NCI-H82 treated with DMSO at 0.1 percent for 48 hours (cell line): ENCODE measurements around the gene RSRC1.
A peak's percentile ranks its signal among the peaks of the same experiment; 100 is the strongest.
"Not testable (repeated sequence)": the region's sequence is repeated elsewhere in the genome, so short reads cannot be mapped to it uniquely, and the experiment has no call there.

Experiments
- DNase-seq: peaks from one replicate; lab custom pipeline; 2025; ENCODE audit not compliant: unreplicated experiment; lab: John Stamatoyannopoulos, UW

RSRC1 gene

DNA sequence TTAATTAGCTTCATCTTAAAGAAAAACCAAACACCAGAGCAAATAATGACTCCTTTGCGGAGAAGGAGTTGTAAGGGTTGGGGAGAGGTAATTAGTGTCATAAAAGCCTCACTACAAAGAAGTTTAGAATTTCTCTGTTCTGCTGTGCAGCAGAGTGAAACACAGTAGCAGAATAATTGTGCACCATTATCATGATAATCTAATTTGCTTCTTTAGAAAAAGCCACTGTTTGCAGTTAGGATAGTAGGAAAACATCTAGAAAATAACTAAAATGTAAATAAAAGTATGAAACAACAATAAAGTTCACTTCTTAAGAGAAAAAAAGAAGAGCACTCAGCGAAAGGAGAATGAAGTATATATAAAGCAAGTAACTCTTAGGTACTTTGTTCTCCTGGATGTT, 9.2 kb upstream of the RSRC1 start:
- no peak for DNase-seq

DNA sequence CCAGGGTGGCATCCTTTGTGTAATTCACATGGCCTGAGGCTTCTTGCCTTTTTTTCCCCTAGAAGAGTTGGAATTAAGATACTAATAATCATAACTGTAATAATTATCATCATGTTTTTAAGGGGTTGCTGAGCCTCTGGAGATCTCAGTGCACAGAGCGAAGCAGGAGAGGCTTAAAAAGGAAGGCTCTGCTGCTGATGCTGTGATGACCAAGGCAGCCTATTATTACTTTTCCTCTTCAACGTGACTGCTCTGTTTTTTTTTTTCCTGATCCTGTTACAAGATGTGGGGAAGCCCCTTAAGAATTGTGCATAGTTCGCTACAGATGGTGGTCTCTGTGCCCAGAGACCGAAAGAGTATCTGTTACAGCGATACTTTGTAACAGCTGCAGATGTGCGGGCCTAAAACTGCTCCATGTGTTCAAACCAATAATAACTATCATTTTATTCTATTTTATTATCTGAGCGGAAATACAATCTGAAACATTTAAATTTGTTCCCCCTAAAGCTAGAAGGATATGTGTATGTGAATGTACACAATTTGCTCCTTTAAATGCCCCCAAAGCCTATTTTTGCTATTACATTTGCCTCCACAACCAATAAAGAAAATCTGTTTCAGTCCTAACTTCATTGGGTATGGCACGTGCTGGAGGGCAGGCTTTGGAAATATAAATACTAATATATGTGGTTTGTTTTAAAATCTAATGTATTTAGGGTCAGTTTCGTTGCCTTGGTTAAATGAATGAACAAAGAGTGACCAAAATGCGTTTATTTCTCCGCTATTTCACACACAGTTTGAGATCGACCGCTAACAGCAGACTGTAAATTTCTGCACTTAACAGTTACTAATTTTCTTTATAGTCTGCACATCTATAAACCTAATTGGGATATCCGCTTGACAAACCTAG, 8.3 kb upstream of the RSRC1 start:
- DNase-seq = no peak

DNA sequence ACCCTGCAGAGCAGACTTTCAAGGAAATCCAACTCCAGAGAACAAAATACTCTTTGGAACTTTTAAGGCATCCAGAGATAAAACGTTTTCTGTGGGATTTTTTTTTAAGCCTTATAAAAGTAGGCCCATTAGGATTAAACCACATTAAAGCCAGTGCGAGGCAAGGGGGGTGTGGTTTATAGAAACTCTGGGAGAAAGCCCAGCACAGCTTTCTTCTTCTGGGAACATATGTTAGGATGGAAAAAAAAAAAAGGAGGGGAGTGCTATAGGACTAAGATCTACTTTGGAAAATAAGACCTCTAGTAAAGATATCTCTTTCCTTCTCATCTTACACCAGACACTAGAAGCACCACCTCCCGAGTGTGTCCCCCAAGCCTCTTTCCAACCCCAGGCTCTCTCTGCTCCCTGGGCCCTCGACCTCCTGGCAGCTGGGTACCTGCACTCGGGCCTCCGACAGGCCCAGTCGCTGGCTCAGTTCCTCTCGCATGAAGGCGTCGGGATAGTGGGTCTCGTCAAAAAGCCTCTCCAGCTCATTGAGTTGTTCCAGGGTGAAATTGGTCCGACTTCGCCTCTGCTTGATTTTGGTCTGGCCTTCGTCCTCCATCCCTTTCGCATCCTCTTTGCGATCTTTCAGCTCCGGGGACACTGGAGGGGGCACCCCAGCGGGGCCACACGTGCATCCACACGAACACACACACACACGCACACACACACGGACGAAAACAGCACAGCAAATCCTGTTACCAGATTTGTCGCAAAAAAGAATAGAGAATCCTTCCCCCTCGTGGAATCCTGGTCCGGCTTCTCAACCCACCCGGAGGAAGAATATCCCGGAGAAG, 7.4 kb upstream of the RSRC1 start:
- DNase-seq = peak; percentile 78

DNA sequence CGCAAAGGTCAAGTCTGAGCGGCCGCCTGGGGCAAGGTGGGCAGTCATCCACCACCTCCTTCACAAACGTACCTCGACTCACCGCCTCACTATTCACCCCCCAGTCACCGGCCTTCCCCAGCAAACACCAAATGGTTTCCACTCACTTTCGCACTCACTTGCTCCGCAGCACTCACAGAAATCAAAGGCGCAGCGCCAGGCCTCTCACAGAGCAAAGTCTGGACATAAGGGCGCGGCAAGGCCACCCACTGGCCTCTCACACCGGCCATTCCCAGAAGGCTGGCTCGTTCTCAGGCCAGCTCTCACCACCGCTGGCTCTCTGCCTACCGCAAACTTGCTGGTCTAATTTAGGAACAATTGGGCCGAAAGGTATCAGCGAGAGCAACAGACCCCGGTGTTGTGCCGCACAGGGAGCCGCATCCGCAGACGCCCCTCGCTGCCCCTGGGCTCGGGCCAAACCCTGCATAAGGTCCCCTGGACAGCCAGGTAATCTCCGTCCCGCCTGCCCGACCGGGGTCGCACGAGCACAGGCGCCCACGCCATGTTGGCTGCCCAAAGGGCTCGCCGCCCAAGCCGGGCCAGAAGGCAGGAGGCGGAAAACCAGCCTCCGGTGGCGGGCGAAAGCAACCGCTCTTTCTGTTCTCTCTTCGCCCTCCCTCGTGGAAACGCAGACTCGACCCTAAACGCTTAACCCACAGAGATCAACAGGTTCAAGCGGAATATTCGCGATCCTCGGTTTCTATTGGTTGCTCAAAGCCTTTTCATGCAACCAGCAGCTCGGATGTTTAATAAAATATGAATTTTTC, 6.6 kb upstream of the RSRC1 start:
- DNase-seq = no peak

DNA sequence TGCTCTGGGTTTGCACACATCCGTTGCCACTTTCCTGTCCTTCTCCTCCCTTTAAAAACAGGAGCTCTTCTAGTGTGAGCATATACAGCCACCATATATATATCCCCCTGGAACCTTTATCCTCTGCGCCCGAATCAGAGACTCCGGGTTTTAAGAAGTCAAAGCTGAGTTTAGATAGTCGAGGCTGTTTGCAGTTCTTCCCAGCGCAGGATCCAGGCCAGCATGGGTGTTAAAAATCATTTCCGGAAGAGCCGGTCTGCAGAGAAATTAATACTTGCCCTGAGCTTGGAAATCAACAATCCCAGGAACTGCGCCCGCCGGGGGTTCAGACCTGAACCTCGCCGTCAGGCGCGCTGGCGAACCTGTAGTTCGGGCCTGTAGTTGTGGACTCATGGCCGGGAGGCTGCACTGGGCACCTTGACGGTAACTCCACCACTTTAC, 6.0 kb upstream of the RSRC1 start:
- no peak for DNase-seq

DNA sequence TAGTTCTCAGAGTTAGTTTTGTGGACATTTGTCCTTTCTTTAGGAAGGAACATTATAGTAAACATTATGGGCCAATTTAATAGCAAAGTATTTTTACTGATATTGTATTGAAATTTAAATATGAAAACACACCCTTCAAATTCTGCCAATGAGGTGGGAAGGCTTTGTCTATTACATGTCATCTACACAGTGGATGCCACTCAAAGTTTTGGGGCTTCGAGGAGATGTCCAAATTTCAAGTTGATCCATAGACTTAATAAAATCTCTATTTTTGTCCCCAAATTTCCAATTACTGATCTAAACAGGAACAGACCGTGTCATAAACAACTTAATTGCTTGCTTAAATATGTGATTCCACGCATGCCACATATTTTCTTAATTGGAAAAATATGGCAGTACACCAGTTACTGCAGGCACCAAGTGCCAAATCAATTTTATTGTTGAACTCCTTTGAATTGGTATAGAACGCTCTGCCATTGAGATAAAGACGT, 5.4 kb upstream of the RSRC1 start:
- no peak for DNase-seq

DNA sequence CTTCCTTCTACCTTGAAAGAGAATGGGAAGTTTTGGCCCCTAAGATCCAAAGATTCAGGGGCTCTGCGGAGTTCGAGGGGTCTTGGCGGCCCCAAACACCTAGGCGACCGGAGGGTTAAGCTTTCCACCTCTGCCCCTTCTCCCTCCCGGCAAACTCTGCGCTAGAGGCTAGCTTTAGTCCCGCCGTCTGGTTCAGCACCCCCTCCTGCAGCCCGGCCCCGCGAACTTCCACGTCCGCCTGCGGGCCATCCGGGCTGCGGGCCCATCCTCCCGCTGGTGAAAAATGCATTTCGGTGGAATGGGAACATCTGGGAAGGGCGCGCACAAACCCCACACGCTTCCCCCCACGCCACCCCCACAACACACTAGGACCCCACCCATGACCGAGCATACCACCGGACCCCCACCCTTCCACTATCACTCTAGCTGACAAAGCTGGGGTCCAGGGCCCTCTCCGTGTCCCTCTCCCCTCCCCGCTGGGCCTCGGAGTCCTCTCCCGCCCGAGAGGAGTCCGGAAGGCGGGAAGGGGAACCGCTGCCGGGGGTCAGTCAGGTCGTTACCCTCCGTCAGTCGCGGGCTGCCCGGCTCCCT, 4.7 kb upstream of the RSRC1 start:
- DNase-seq = no peak

DNA sequence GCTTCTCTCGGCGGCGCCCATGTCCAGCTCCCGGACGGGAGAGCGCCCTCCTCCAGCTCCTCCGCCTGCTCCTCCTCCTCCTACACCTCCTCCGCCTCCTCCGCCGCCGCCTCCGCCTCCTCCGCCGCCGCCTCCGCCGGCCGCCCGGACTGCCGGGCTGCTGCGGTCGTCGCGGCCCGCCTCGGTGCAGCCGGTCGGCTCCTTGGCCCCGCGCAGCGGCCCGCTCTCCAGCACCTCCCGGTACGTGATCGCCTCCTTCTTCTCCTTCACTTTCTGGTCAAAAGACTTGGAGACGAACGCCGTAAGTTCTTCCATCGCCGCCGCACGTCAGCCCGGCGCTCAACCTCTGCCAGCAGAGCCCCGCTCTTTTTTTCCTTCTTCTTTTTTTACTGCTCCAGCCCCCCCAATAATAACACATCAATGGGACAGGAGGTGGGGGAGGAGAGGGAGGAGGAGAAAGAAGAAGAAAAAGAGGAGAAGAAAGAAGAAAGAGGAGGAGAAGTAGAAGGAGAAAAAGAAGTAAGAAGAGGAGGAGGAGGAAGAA, 4.1 kb upstream of the RSRC1 start:
- no peak for DNase-seq

DNA sequence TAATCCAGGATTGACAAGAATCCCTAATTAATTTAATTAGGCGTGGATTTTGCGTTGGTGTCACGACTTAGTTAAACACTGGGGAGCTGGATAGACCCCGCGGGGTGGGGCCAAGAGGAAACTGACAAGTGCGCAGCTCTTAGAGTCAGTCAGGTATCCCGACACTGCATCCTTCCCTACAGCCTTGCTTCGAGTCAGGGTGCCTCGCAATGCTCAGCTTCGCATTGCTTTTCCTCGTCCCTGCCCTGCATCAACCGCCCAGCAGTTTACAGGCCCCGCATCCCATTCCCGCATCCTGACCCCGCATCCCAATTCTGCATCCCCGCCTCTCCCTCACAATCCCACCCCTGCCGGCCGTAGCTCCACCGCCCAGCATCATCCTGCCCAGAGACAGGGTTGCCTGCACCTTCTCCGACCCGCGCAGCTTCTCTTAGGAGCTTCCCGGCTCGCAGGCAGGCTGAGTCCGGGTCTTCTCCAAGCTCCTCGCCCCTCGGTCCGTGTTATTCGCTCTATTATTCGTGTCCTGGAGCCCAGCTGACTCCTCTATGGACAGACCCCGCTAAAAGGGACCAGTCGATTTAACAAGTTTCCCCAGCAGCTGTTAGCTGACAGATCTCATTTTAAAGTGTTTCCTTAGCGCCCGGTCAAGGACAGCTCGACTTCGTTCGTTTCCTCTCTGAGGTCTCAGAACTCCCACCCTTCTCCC, 3.0 kb upstream of the RSRC1 start:
- DNase-seq = peak; percentile 62

DNA sequence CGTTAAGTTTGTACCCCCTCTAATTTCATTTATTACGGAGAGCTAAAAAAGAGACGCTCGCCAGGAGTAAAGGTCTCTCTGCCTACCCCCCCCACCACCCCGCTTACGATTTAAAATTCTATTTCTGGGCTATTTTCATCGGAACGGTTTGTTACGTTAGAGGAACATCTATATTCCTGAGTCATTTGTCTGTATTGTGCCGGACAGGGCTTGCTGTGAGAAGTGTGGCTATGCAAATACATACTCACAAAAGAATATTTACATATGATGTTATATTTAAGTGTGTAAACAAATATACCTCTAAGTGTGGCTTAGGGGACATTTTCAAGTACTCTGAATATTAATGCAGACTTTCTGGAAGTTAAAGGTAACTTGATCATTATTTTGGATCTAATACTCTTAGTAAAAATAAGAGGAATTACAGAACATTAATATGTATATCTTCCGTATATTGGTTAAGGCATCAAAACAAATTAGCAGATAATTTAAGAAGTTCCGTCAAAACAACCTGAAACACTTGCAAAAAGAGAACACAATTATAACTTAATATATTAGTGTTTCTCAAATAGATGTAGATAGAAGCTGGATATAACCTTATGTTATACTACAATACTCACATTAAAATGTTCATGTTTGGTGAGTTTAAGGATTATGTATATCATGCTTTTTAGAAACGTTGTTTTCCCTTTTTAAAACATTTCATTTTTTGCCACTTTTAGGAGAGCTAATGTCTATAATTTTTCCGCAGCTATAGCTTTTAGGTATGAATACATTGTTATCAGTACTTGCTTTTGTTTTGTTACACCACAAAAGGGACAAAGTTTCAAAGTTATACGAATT, 2.1 kb upstream of the RSRC1 start:
- DNase-seq = no peak

DNA sequence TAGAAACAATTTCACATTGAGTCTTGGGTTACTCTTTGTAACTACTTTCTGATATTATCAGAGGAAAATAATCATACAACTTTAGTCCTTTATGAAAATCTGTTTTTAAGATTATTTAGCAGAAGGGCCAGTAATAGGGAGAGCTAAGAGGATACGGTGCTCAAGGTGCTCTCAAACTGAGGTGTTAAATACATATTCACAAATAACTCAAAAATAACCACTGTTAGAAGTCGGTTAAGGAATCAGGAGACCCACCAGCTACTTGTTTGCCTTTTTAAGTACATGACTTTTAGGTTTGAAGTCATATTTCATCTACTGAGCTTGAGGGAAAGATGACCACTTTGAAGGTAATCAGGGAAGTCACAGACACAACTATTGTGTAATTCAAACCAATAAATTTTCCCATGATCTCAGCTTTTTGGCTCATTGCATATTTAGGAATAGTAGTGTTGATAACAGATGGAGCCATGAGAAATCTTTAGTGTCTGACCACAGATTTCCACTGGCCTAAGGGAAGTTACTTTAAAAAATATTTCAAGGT, 1.4 kb upstream of the RSRC1 start:
- DNase-seq = no peak

DNA sequence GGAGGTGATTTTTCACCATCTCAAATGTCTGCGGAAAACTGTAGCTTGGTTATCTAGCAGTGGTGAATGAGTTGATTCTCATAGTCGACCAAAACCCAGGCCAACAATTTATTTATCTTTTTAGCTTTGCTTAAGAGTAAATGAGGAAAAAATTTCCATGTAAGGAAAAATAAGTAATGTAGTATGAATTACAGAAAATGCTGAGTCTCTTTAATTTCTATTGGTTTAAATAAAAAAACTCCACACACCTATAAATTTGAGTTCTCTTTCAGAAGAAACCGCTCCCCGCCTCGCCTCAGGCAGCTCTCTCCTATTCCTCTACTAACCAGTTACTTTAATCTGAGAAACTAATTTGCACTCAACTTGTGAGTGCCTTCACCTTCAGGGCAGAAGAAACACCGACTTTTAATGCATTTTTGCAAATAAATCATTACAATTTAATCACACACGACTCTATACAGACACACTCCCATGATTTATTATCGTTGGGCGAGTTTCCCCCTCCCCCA, 540 bp upstream of the RSRC1 start:
- no peak for DNase-seq

DNA sequence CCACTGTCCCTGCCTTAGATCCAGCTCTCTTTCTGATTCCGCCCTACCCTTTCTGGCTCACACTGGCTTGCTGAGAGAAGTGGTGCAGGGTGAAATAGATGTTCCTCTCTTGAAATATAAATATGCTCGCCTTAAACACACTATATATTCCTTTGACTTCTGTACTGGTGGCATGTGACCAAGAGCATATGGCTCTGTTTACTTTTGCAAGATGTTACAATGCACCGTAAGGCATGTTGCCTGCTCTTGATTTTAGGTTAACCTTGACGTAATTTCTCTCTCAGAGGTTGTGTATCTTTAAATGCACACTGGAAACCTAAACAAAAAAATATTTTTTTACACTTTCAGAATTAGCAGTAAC, 749 bp downstream of the RSRC1 start:
- no peak for DNase-seq

DNA sequence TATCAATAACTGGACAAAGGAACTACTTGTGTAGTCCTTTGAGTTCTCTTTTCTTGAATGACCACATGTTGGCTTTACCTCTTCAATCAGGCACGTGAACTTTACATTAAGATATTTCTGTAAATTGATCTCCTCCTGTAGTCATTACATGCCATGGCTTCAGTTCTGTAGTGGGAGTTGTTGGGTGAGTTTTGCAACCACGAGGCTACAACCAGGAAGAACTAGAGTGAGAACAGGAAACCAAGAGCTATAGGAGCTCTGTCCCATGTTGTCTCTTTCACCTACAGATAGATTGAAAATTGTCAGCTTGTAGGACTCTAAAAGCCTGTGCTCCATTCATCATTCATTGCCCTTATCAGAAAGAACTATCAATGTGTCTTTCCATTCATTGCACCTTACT, 2.0 kb downstream of the RSRC1 start:
- DNase-seq = no peak

DNA sequence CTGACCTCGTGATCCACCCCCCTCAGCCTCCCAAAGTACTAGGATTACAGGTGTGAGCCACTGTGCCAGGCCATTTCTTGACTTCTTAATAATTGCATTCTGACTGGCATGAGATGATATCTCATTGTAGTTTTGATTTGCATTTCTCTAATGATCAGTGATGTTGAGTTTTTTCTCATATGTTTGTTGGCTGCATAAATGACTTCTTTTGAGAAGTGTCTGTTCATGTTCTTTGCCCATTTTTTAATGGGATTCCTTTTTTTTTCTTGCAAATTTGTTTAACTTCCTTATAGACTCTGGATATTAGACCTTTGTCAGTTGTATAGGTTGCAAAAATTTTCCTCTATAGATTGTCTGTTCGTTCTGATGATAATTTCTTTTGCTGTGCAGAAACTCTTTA, 3.7 kb downstream of the RSRC1 start:
- not testable (repeated sequence) for DNase-seq

DNA sequence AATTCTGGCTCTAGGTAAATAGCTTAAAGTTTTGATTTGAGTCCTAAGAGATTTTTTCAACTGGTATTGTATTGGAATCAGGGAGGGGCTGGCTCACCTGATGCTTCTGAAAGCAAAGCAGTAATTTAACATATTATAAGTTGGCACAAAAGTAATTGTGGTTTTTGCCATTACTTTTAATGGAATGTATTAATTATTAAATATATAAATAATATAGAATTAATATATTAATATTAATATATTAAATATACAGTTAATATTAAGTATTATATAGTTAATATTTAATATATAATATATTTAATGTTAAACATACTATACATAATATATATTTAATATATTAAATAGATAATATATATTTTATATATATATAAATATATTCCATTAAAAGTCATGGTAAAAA, 10.4 kb downstream of the RSRC1 start:
- no peak for DNase-seq

DNA sequence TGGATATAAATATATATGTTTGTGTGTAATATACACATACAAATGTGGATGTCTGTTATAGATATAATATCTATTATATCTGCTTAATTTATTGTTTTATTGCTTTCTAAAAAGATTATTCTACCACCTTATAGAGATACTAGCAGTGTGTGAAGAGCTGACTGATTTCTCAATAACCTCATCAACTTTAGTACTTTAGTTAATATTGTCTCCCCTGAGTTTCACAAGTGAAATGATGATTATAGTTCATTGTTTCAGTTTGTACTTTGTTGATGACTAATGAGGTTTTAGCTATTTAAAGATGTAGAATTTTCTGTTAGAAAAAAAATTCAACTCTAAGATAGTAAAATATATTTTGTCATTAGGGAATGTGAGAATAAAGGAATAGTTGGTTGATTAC, 11.4 kb downstream of the RSRC1 start:
- no peak for DNase-seq

DNA sequence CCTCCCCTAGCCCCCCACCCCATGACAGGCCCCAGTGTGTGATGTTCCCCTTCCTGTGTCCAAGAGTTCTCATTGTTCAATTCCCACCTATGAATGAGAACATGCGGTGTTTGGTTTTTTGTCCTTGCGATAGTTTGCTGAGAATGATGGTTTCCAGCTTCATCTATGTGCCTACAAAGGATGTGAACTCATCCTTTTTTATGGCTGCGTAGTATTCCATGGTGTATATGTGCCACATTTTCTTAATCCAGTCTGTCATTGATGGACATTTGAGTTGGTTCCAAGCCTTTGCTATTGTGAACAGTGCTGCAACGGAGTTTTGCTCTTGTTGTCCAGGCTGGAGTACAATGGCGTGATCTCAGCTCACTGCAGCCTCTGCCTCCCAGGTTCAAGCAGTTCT, 12.8 kb downstream of the RSRC1 start:
- not testable (repeated sequence) for DNase-seq
